Mucosa of stomach (tissue), 1 donor: ENCODE measurements around the gene ACAA1.
A peak's percentile ranks its signal among the peaks of the same experiment; 100 is the strongest.
"Not testable (repeated sequence)": the region's sequence is repeated elsewhere in the genome, so short reads cannot be mapped to it uniquely, and the experiment has no call there.

Experiments
- H3K27me3 ChIP-seq: one replicate; pipeline ENCODE4 v1.7.0; 2013; ENCODE audit warnings: mild to moderate bottlenecking, low read length; ENCODE audit not compliant: control insufficient read depth, insufficient read depth
- H3K36me3 ChIP-seq: one replicate; pipeline ENCODE4 v1.7.0; 2013; ENCODE audit warnings: low read length; ENCODE audit not compliant: control insufficient read depth, insufficient read depth
- H3K4me1 ChIP-seq: one replicate; pipeline ENCODE4 v1.7.0; 2013; ENCODE audit warnings: mild to moderate bottlenecking, low read length; ENCODE audit not compliant: control insufficient read depth, insufficient read depth
- H3K4me3 ChIP-seq: one replicate; pipeline ENCODE4 v1.7.0; 2013; ENCODE audit warnings: low read length
- H3K9ac ChIP-seq: one replicate; pipeline ENCODE4 v1.7.0; 2013; ENCODE audit warnings: mild to moderate bottlenecking, low read length, moderate library complexity
- H3K9me3 ChIP-seq: one replicate; pipeline ENCODE4 v1.7.0; 2013; ENCODE audit warnings: mild to moderate bottlenecking, low read length, moderate library complexity; ENCODE audit not compliant: control insufficient read depth
- donor health status: Pancreatic carcinoma.

ACAA1 gene

GRCh38 chr3:38139652-38140051, 2.7 kb upstream of the ACAA1 start:
- H3K36me3 ChIP-seq, result peaks cover 12% of the 10 kb centered on the region
- peaks cover 23% of the 10 kb centered on the region for H3K4me1 ChIP-seq
- H3K27me3 ChIP-seq, result no peaks in the 10 kb centered on the region
- H3K4me3 ChIP-seq, result peak overlapping the region; percentile 85
- no peaks in the 10 kb centered on the region for H3K9me3 ChIP-seq
- H3K9ac ChIP-seq, result peak overlapping the region; percentile 89

DNA sequence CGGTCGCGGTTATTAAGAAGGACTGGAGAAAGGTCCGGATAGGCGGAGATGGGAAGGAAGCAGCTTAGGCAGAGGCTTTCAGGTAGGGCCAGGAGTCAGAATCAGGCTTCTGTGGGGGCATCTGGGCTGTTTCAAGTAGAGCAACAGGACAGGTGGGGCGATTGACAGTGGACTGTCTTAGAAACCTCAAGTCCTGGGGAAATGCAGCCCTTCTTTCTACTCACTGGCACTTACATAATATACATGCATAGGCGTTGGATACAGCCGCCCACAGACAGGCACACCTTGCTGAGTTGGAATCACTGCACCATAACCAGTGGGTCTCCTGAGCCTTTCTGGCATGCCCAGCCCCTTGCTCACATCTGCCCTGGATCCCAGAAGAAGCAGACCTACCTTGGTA, 2.3 kb upstream of the ACAA1 start:
- peak overlapping the region; percentile 89 for H3K9ac ChIP-seq
- peaks cover 25% of the 10 kb centered on the region for H3K4me1 ChIP-seq
- no peaks in the 10 kb centered on the region for H3K27me3 ChIP-seq
- no peaks in the 10 kb centered on the region for H3K9me3 ChIP-seq
- peak overlapping the region; percentile 85 for H3K4me3 ChIP-seq
- H3K36me3 ChIP-seq, result peaks cover 12% of the 10 kb centered on the region

DNA sequence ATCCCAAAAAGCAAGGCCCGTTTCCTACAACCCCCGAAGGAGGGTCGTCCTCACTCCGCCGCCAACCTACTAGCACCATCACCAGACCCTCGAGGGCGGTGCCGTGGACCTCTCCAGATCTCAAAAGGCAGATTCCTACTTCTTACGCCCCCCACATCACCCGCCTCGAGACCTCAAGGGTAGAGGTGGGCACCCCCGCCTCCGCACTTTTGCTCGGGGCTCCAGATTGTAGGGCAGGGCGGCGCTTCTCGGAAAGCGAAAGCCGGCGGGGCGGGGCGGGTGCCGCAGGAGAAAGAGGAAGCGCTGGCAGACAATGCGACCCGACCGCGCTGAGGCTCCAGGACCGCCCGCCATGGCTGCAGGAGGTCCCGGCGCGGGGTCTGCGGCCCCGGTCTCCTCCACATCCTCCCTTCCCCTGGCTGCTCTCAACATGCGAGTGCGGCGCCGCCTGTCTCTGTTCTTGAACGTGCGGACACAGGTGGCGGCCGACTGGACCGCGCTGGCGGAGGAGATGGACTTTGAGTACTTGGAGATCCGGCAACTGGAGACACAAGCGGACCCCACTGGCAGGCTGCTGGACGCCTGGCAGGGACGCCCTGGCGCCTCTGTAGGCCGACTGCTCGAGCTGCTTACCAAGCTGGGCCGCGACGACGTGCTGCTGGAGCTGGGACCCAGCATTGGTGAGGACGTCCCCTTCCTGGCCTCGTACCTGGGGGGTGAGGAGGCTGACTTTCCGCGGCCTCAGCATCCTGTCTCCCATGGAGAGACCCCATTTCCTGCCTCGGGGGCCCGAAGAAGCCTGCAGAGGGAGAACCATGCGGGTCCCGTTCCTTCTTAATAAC, 1.6 kb upstream of the ACAA1 start, which contains the start of gene MYD88:
TSS of gene MYD88 (plus strand) at position 313 of the 842 bp plus-strand sequence. CDS start at position 353, 40 bp downstream.
- H3K36me3 ChIP-seq, result peaks cover 12% of the 10 kb centered on the region
- H3K9ac ChIP-seq, result peak within 1 kb of the TSS; percentile 89
- peak within 1 kb of the TSS; percentile 85 for H3K4me3 ChIP-seq
- no peaks in the 10 kb centered on the region for H3K27me3 ChIP-seq
- H3K9me3 ChIP-seq, result no peaks in the 10 kb centered on the region
- H3K4me1 ChIP-seq, result peaks cover 31% of the 10 kb centered on the region

DNA sequence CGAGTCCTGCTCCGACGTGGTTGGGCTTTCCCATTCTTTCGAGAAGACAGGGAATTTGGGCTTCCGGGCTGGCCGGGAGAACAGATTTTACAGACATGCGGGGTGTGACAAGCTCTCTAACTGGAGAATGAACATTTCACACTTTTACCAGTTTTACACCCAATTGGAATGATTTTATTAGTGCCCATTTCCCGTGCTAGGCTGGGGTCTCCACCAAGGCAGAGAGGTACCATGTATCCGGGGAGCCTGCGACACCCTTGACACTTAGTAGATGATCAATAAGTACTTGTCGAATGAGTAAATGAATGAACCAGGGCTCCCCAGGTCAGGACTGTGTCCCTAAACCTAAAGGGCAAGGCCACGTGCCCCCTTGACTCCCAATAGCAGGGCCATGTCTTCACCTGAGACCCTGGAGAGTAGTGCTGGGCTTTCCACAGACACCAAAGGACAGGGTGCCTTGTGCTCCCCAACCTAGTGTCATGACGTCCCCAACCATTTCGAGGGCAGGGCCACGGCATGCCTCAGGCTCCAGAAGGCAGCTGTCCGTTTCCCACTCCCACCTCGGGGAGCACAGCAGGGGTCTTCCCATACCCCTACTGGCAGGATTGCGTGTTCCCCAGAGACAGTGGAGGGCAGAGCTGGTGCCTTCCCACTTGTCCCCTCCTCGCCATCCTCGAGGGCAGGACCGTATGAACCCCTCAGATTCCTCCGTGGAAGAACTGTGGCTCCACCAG, 855 bp upstream of the ACAA1 start:
- Histone ChIP-seq H3K4me3 (peak overlapping the region; percentile 85), H3K9me3 (no peaks in the 10 kb centered on the region), H3K4me1 (peaks cover 39% of the 10 kb centered on the region), H3K9ac (peak overlapping the region; percentile 89), H3K36me3 (peaks cover 14% of the 10 kb centered on the region), H3K27me3 (no peaks in the 10 kb centered on the region)

- peaks cover 18% of the 10 kb centered on the region for H3K36me3 ChIP-seq
- no peaks in the 10 kb centered on the region for H3K27me3 ChIP-seq
- peak overlapping the region; percentile 85 for H3K4me3 ChIP-seq
- no peaks in the 10 kb centered on the region for H3K9me3 ChIP-seq
- peak overlapping the region; percentile 80 for H3K9ac ChIP-seq
- peaks cover 52% of the 10 kb centered on the region for H3K4me1 ChIP-seq
Measured at GRCh38 chr3:38136393-38136776, 542 bp downstream of the ACAA1 start.

DNA sequence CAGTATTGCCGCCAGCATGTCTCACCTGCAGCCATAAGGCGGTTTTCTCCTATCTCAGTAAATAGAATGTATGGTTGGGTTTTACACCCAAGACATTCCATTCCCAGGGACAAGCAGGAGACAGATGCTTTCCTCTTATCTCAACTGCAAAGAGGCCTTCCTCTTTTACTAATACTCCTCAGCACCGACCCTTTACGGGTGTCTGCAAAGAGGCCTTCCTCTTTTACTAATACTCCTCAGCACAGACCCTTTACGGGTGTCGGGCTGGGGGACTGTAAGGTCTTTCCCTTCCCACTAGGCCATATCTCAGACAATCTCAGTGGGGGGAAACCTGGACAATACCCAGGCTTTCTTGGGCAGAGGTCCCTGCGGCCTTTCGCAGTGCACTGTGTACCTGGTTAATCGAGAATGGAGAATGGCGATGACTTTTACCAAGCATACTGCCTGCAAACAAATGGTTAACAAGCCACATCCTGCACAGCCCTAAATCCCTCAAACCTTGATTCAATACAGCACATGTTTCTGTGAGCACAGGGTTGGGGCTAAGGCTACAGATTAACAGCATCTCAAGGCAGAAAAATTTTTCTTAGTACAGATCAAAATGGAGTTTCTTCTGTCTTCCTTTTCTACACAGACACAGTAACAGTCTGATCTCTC, 1.2 kb downstream of the ACAA1 start:
- H3K27me3 ChIP-seq, H3K9me3 ChIP-seq: not testable (repeated sequence)
- Histone ChIP-seq H3K4me1 (peaks cover 52% of the 10 kb centered on the region), H3K36me3 (peaks cover 24% of the 10 kb centered on the region), H3K4me3 (peak overlapping the region; percentile 85), H3K9ac (peak overlapping the region; percentile 80)

DNA sequence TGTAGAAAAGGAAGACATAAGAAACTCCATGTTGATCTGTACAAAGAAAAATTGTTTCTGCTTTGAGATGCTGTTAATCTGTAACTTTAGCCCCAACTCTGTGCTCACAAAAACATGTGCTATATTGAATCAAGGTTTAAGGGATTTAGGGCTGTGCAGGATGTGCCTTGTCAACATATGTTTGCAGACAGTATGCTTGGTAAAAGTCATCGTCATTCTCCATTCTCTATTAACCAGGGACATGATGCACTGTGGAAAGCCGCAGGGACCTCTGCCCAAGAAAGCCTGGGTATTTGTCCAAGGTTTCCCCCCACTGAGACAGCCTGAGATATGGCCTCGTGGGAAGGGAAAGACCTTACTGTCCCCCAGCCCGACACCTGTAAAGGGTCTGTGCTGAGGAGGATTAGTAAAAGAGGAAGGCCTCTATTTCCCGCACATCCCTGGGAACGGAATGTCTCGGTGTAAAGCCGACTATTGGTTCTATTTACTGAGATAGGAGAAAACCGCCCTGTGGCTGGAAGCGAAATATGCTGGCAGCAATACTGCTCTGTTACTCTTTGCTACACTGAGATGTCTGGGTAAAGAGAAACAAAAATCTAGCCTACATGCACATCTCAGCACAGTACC, 2.3 kb downstream of the ACAA1 start:
- H3K4me1 ChIP-seq, result peaks cover 41% of the 10 kb centered on the region
- H3K4me3 ChIP-seq, H3K9ac ChIP-seq, H3K9me3 ChIP-seq, H3K27me3 ChIP-seq: not testable (repeated sequence)
- peaks cover 27% of the 10 kb centered on the region for H3K36me3 ChIP-seq

- Histone ChIP-seq H3K9ac (no peak overlapping the region), H3K9me3 (no peaks in the 10 kb centered on the region), H3K4me3 (no peak overlapping the region), H3K4me1 (peaks cover 37% of the 10 kb centered on the region), H3K27me3 (no peaks in the 10 kb centered on the region), H3K36me3 (peaks cover 31% of the 10 kb centered on the region)
Measured at GRCh38 chr3:38133557-38134405, 3.1 kb downstream of the ACAA1 start.

- no peaks in the 10 kb centered on the region for H3K9me3 ChIP-seq
- peaks cover 31% of the 10 kb centered on the region for H3K36me3 ChIP-seq
- no peaks in the 10 kb centered on the region for H3K27me3 ChIP-seq
- no peak overlapping the region for H3K4me3 ChIP-seq
- H3K4me1 ChIP-seq, result peaks cover 37% of the 10 kb centered on the region
- no peak overlapping the region for H3K9ac ChIP-seq
Measured at GRCh38 chr3:38133209-38133556, 3.7 kb downstream of the ACAA1 start.

GRCh38 chr3:38131621-38132369, 5.1 kb downstream of the ACAA1 start:
- Histone ChIP-seq H3K9me3 (no peaks in the 10 kb centered on the region), H3K27me3 (no peaks in the 10 kb centered on the region), H3K4me1 (peaks cover 29% of the 10 kb centered on the region), H3K4me3 (no peak overlapping the region), H3K36me3 (peaks cover 41% of the 10 kb centered on the region), H3K9ac (no peak overlapping the region)
